BJ (cell line): ENCODE measurements around the gene POR. TPM values are rescaled to one million over a fixed set of nuclear protein-coding genes. Genes with fewer than 3 reads are reported as not detected.
"Not testable (repeated sequence)": the region's sequence is repeated elsewhere in the genome, so short reads cannot be mapped to it uniquely, and the experiment has no call there.

Experiments used
- CTCF ChIA-PET: fragments of 350-600 bp; formaldehyde crosslinking; extraction: SDS; loops from one replicate; lab custom pipeline; 2021; ENCODE audit warnings: antibody characterized with exemption, inconsistent platforms; lab: Yijun Ruan, JAX
- POLR2A ChIA-PET: fragments of 300-600 bp; sonication (Branson Sonifier 250); formaldehyde crosslinking; extraction: SDS; loops from one replicate; lab custom pipeline; 2021; ENCODE audit warnings: antibody characterized with exemption; lab: Charles Lee
- DNase-seq: peaks from one replicate; pipeline ENCODE4 v3.0.0-alpha.2; 2011; ENCODE audit warnings: low read depth
- H3K27me3 ChIP-seq: 2 replicates; pipeline ENCODE4 v1.6.0; 2011; ENCODE audit warnings: low read length; ENCODE audit not compliant: control insufficient read depth, insufficient read depth
- H3K36me3 ChIP-seq: 2 replicates; pipeline ENCODE4 v1.5.1; 2011; ENCODE audit warnings: low read length; ENCODE audit not compliant: control insufficient read depth, insufficient read depth
- H3K4me3 ChIP-seq: 2 replicates; pipeline ENCODE4 v1.5.1; 2011; ENCODE audit warnings: low read depth, mild to moderate bottlenecking, control low read depth, low read length
- CTCF ChIP-seq: IDR thresholded peaks from 2 replicates; pipeline ENCODE4 v1.5.1; 2011; ENCODE audit warnings: low read depth, mild to moderate bottlenecking, control low read depth, inconsistent platforms, low read length, moderate library complexity; ENCODE audit not compliant: insufficient read depth
- polyA plus RNA-seq: library from polyadenylated mRNA; depleted of rRNA; stranded (reverse); fragments of >200 nt; gene quantifications from 2 replicates; pipeline ENCODE4 v1.2.3, GENCODE V29; 2011

POR gene
- polyA plus RNA-seq, 1 experiment: 63.4 TPM

GRCh38 chr7:75885036-75885435 lies 29.9 kb upstream of the POR start:
- Histone ChIP-seq H3K27me3 (no peaks in the 10 kb centered on the region), H3K36me3 (peaks cover 37% of the 10 kb centered on the region), H3K4me3 (no peak overlapping the region)
- ChIA-PET POLR2A (no interaction called here), CTCF (interaction anchor here (0.6 kb wide), 1 partner anchor 437 kb away, joined by 3 read pairs; no protein-coding TSS in a partner anchor)
- DNase-seq: no peak
- TF ChIP-seq CTCF: no peak

GRCh38 chr7:75887669-75888369 lies 27.1 kb upstream of the POR start:
- peaks cover 29% of the 10 kb centered on the region for H3K36me3 ChIP-seq
- no peaks in the 10 kb centered on the region for H3K27me3 ChIP-seq
- H3K4me3 ChIP-seq: no peak overlapping the region
- ChIA-PET CTCF (interaction anchor here (0.9 kb wide), 1 partner anchor 11 kb away, joined by 3 read pairs; no protein-coding TSS in a partner anchor), POLR2A (no interaction called here)
- DNase-seq: no peak
- no peak for TF ChIP-seq CTCF

GRCh38 chr7:75888464-75889222 lies 26.3 kb upstream of the POR start:
- TF ChIP-seq CTCF: no peak
- CTCF ChIA-PET: interaction anchor here (0.9 kb wide), 1 partner anchor 10 kb away, joined by 3 read pairs; no protein-coding TSS in a partner anchor
- Histone ChIP-seq H3K4me3 (no peak overlapping the region), H3K27me3 (no peaks in the 10 kb centered on the region), H3K36me3 (peaks cover 26% of the 10 kb centered on the region)
- no peak for DNase-seq
- POLR2A ChIA-PET: no interaction called here

GRCh38 chr7:75889223-75889825 lies 25.6 kb upstream of the POR start:
- ChIA-PET CTCF (no interaction called here), POLR2A (interaction anchor here (0.6 kb wide), 1 partner anchor 416 kb away, joined by 3 read pairs; no protein-coding TSS in a partner anchor)
- Histone ChIP-seq H3K4me3 (no peak overlapping the region), H3K36me3 (peaks cover 24% of the 10 kb centered on the region), H3K27me3 (no peaks in the 10 kb centered on the region)
- DNase-seq: no peak
- TF ChIP-seq CTCF: no peak

- no peak for TF ChIP-seq CTCF
- Histone ChIP-seq H3K4me3 (no peak overlapping the region), H3K36me3 (peaks cover 19% of the 10 kb centered on the region), H3K27me3 (no peaks in the 10 kb centered on the region)
- ChIA-PET CTCF (no interaction called here), POLR2A (interaction anchor here (0.6 kb wide), 1 partner anchor 415 kb away, joined by 3 read pairs; no protein-coding TSS in a partner anchor)
- no peak for DNase-seq
Observed at GRCh38 chr7:75889826-75890225, 25.1 kb upstream of the POR start.

GRCh38 chr7:75891237-75891636 lies 23.7 kb upstream of the POR start:
- H3K36me3 ChIP-seq: peaks cover 11% of the 10 kb centered on the region
- POLR2A ChIA-PET: interaction anchor here (0.6 kb wide), 1 partner anchor 8 kb away, joined by 3 read pairs; no protein-coding TSS in a partner anchor
- H3K27me3 ChIP-seq, CTCF ChIA-PET, H3K4me3 ChIP-seq, DNase-seq: not testable (repeated sequence)
